GM10248 (cell line): Measurements from ENCODE around the gene PPIH.

ENCODE experiments used
- CTCF ChIA-PET: fragments of 300-600 bp; sonication (Branson Sonifier 250); formaldehyde crosslinking; extraction: SDS; loops from one replicate; lab custom pipeline; 2021; ENCODE audit warnings: antibody characterized with exemption; lab: Yijun Ruan, JAX
- POLR2A ChIA-PET: fragments of 350-650 bp; sonication (Branson Sonifier 250); formaldehyde crosslinking; extraction: SDS; loops from one replicate; lab custom pipeline; 2020; ENCODE audit warnings: antibody characterized with exemption; lab: Yijun Ruan, JAX
- DNase-seq: peaks from one replicate; pipeline ENCODE4 v3.0.0; 2012; ENCODE audit errors: extremely low spot score
- TF ChIP-seq, protein P1 (sequence below): IDR thresholded peaks from 2 replicates; pipeline ENCODE4 v1.5.1; 2012; ENCODE audit warnings: mild to moderate bottlenecking, low read depth; ENCODE audit errors: extremely low read depth, missing control alignments, control extremely low read depth

The PPIH gene

DNA sequence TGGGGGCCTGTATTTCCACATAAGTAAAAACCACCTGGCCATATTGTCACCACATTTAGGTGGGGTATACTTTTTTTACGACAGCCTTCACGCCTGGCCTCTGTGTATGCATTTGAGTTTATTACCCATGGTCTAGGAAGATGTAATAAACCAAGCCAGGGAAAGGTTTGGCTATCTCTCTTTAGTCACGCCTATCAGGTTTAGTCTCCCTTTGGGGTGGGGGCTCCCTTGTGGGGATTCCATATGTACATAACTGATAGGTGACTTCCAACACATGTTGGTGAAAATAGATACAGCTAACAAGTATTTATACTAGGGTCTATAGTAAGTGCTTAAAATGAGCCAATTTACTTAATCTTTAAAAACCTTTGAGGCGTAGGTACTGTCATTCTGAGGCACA is 28.2 kb downstream of the PPIH start:
- DNase-seq = no peak
- TF ChIP-seq, protein P1, sequence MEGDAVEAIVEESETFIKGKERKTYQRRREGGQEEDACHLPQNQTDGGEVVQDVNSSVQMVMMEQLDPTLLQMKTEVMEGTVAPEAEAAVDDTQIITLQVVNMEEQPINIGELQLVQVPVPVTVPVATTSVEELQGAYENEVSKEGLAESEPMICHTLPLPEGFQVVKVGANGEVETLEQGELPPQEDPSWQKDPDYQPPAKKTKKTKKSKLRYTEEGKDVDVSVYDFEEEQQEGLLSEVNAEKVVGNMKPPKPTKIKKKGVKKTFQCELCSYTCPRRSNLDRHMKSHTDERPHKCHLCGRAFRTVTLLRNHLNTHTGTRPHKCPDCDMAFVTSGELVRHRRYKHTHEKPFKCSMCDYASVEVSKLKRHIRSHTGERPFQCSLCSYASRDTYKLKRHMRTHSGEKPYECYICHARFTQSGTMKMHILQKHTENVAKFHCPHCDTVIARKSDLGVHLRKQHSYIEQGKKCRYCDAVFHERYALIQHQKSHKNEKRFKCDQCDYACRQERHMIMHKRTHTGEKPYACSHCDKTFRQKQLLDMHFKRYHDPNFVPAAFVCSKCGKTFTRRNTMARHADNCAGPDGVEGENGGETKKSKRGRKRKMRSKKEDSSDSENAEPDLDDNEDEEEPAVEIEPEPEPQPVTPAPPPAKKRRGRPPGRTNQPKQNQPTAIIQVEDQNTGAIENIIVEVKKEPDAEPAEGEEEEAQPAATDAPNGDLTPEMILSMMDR = no peak
- POLR2A ChIA-PET = no interaction called here
- CTCF ChIA-PET = interaction anchor here (1.7 kb wide), 1 partner anchor 10 kb away, joined by 7 read pairs; no protein-coding TSS in a partner anchor

DNA sequence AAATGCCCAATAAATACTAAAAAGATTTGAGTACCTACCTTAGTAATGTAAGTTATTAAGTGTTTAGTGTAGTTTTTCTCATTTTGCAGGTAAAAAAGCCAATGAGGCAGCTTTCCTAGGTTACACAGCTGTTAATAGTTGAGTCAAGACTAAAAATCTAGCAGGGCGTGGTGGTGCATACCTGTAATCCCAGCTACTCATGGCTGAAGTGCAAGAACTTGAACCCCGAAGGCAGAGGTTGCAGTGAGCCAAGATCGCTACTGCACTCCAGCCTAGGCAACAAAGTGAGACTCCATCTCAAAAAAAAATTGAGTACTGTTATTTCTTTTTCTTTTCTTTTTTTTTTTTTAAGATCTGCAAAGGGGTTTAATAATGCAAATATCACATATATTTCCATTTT is 31.7 kb downstream of the PPIH start:
- POLR2A ChIA-PET = interaction anchor here (0.6 to 1.7 kb wide), 2 partner anchors 8 to 356 kb away, joined by 3 to 11 read pairs; partner anchors contain the start of gene YBX1
- CTCF ChIA-PET = interaction anchor here (1.1 to 2.3 kb wide), 5 partner anchors 19 to 384 kb away, joined by 3 to 5 read pairs (median 4); no protein-coding TSS in a partner anchor
- DNase-seq = no peak
- TF ChIP-seq, protein P1 = no peak

DNA sequence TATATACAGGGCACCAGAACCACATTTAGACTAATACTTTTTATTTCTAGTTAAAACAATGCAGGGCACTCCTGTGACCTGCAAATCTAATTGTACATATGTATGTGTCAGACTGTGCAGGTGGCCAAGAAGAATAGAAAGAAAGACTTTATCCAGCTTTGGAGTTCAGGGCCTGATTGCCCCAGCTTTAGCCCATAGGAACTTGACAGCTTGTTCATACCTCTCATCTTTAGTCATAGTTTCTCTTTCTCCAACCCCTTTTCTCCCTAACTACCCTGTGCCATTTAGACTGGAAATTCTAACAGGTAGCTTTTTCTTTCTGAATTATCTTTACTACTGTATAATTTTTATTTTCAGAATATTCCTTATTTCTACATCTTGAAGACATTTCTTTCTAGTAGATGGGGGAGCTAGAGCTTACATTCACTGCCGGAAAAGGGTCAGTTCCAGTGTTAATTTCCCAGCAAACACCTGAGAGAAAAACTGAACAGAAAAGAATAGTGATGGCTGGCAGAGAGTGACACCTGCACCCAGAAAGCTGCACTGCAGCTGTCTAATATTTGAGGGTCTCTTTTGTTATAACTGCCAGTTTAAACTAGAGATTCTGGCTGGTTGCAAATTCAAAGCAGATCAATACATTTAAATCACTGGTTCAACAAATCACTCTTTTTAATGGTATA is 32.4 kb downstream of the PPIH start:
- CTCF ChIA-PET = interaction anchor here (0.9 to 2.3 kb wide), 11 partner anchors 11 to 383 kb away, joined by 3 to 5 read pairs (median 3); no protein-coding TSS in a partner anchor
- TF ChIP-seq, protein P1 = no peak
- no peak for DNase-seq
- POLR2A ChIA-PET = interaction anchor here (1.1 to 1.7 kb wide), 2 partner anchors 8 to 12 kb away, joined by 3 to 11 read pairs; partner anchors contain the start of gene YBX1

DNA sequence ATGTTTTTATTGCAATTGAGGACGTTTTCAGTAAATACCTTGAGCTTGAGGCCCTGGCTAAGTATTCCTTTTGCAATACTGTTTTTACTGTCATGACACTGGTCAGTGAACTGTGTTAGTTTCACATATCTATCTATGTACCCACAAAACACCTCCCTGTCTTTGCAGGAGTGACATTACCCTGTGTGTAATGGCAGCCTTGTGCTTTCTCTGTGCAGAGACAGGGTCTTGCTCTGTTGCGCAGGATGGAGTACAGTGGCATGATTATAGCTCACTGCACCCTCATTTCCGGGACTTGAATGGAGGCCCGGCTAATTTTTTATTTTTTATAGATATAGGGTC is 32.9 kb downstream of the PPIH start:
- no peak for DNase-seq
- TF ChIP-seq, protein P1 = no peak
- CTCF ChIA-PET = interaction anchor here (0.9 to 2.3 kb wide), 10 partner anchors 10 to 382 kb away, joined by 3 to 5 read pairs (median 3); no protein-coding TSS in a partner anchor
- POLR2A ChIA-PET = interaction anchor here (1.1 to 1.7 kb wide), 2 partner anchors 9 to 11 kb away, joined by 3 to 11 read pairs; partner anchors contain the start of gene YBX1

DNA sequence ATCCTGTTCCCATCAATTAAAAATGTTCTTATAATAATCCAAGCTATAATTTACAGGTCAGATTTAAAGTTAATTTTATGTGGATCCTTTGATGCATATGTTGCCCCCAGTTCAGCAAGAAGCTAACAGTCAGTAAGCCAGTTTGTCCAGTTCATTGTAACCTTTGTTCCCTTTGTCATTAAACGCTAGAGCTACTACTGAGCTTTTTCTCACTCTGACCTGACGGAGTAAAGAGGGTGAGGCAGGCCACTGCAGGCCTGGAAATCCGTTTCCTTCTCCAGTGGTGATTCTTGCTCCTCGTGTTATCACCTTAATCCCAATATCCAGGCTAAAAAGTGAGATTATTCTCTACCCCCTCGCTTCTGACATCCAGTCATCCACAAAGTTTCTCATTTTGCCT is 34.2 kb downstream of the PPIH start:
- CTCF ChIA-PET = interaction anchor here (0.9 to 1.7 kb wide), 3 partner anchors 9 to 114 kb away, joined by 3 to 5 read pairs (median 4); no protein-coding TSS in a partner anchor

DNA sequence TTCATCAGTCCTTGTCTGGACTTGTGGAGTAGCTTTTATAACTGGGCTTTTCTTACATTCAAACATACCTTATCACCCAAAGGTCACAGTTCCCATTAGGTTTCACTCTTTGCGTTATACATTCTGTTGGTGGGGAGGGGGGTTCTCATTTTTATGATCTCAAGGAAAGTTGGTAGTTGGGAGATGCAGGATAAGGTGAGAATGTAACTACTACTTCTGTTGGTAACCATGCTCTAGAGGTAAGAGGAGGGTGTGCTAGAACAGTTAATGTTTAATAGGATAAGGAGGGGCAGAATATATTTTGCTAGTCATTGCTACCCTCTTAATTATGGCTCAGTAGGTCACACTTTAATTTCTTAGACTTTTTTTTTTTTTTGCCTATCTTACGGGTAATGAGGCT is 34.7 kb downstream of the PPIH start:
- ChIA-PET POLR2A (interaction anchor here (0.8 to 1.3 kb wide), 2 partner anchors 10 to 11 kb away, joined by 3 read pairs; partner anchors contain the start of gene YBX1), CTCF (interaction anchor here (1.2 kb wide), 1 partner anchor 8 kb away, joined by 3 read pairs; no protein-coding TSS in a partner anchor)
- DNase-seq = no peak
- TF ChIP-seq, protein P1 = no peak

More for the DNA sequence above, 34.2 kb downstream of the PPIH start:
- no peak for DNase-seq
- TF ChIP-seq, protein P1 = no peak
- POLR2A ChIA-PET = interaction anchor here (0.8 to 1.3 kb wide), 2 partner anchors 10 kb away, joined by 3 read pairs; partner anchors contain the start of gene YBX1
